GM10248 (cell line): ENCODE measurements around the gene ZNF502.
"Not testable (repeated sequence)": the region's sequence is repeated elsewhere in the genome, so short reads cannot be mapped to it uniquely, and the experiment has no call there.

Source experiments
- CTCF ChIA-PET: fragments of 300-600 bp; sonication (Branson Sonifier 250); formaldehyde crosslinking; extraction: SDS; loops from one replicate; lab custom pipeline; 2021; ENCODE audit warnings: antibody characterized with exemption; lab: Yijun Ruan, JAX
- POLR2A ChIA-PET: fragments of 350-650 bp; sonication (Branson Sonifier 250); formaldehyde crosslinking; extraction: SDS; loops from one replicate; lab custom pipeline; 2020; ENCODE audit warnings: antibody characterized with exemption; lab: Yijun Ruan, JAX
- DNase-seq: peaks from one replicate; pipeline ENCODE4 v3.0.0; 2012; ENCODE audit errors: extremely low spot score
- CTCF ChIP-seq: IDR thresholded peaks from 2 replicates; pipeline ENCODE4 v1.5.1; 2012; ENCODE audit warnings: mild to moderate bottlenecking, low read depth; ENCODE audit errors: extremely low read depth, missing control alignments, control extremely low read depth

ZNF502 gene

GRCh38 chr3:44712455-44713075 lies at the start of gene ZNF502:
Gene ZNF502, plus strand, starts transcription at chr3:44712660. Its CDS starts 7,602 bp downstream, at chr3:44720262.
- POLR2A ChIA-PET = no interaction called here
- no peak for TF ChIP-seq CTCF
- CTCF ChIA-PET = interaction anchor here (1.1 to 1.4 kb wide), 3 partner anchors 10 to 22 kb away, joined by 3 to 5 read pairs (median 3); no protein-coding TSS in a partner anchor
- peak; percentile 25 for DNase-seq

- no peak for TF ChIP-seq CTCF
- CTCF ChIA-PET = interaction anchor here (1.3 kb wide), 1 partner anchor 154 kb away, joined by 3 read pairs; no protein-coding TSS in a partner anchor
- POLR2A ChIA-PET = no interaction called here
- DNase-seq = no peak
Measured at GRCh38 chr3:44665173-44665572, 47.3 kb upstream of the ZNF502 start.

- POLR2A ChIA-PET = no interaction called here
- no peak for DNase-seq
- no peak for TF ChIP-seq CTCF
- CTCF ChIA-PET = interaction anchor here (1.1 kb wide), 1 partner anchor 11 kb away, joined by 3 read pairs; no protein-coding TSS in a partner anchor
Measured at GRCh38 chr3:44666346-44666745, 46.1 kb upstream of the ZNF502 start.

GRCh38 chr3:44669760-44670159 lies 42.7 kb upstream of the ZNF502 start:
- no peak for DNase-seq
- ChIA-PET CTCF (no interaction called here), POLR2A (no interaction called here)
- no peak for TF ChIP-seq CTCF

- DNase-seq, POLR2A ChIA-PET, CTCF ChIA-PET: not testable (repeated sequence)
Measured at GRCh38 chr3:44673466-44673865, 39.0 kb upstream of the ZNF502 start.

- CTCF ChIA-PET = no interaction called here
- POLR2A ChIA-PET = no interaction called here
- no peak for DNase-seq
- no peak for TF ChIP-seq CTCF
Measured at GRCh38 chr3:44674211-44674610, 38.2 kb upstream of the ZNF502 start.

GRCh38 chr3:44678480-44679116 lies 33.9 kb upstream of the ZNF502 start:
- no peak for TF ChIP-seq CTCF
- POLR2A ChIA-PET = no interaction called here
- no peak for DNase-seq
- CTCF ChIA-PET = no interaction called here
